Fibroblast of lung (primary cell): ENCODE results near the gene MYH10.

Experiments
- EZH2 ChIP-seq: IDR thresholded peaks from 2 replicates; pipeline ENCODE4 v1.5.1; 2012; ENCODE audit warnings: low read length, control low read depth, mild to moderate bottlenecking; ENCODE audit errors: missing control alignments
- TF ChIP-seq, protein P1 (sequence below), 2 donors: IDR thresholded peaks in 1 of 2; conservative IDR thresholded peaks in 1 of 2; 1 replicate in 1 of 2; 2 replicates in 1 of 2; pipeline ENCODE4 v1.5.1; 2011 to 2012; ENCODE audit warnings: low read length in 2 of 2, control low read depth in 1 of 2, inconsistent platforms in 1 of 2, low read depth in 1 of 2, mild to moderate bottlenecking in 1 of 2

DNA sequence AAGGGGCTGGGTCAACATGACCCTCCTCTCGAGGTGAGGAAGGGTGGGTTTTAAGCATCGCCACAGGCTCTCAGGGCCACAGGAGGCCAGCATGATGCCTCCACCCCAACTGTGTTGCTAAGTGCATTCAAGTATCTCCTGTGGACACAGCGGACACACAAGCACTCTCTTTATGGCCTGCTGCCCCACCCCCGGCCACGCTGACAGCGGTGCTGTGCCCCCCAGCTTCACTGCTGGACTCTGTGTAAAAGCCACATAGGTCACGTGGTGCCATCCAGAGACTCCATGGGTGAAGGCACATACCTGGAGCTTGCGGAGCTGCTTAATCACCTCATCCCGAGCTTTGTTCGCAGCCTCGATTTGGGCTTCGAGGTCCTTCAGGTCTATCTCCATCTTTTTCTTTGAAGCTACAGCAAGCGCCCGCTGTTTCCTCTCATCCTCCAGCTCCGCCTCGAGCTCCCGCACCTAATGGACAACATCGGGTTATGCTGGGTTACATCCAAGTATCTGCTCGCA lies 143.3 kb downstream of the MYH10 start:
- TF ChIP-seq, protein P1, sequence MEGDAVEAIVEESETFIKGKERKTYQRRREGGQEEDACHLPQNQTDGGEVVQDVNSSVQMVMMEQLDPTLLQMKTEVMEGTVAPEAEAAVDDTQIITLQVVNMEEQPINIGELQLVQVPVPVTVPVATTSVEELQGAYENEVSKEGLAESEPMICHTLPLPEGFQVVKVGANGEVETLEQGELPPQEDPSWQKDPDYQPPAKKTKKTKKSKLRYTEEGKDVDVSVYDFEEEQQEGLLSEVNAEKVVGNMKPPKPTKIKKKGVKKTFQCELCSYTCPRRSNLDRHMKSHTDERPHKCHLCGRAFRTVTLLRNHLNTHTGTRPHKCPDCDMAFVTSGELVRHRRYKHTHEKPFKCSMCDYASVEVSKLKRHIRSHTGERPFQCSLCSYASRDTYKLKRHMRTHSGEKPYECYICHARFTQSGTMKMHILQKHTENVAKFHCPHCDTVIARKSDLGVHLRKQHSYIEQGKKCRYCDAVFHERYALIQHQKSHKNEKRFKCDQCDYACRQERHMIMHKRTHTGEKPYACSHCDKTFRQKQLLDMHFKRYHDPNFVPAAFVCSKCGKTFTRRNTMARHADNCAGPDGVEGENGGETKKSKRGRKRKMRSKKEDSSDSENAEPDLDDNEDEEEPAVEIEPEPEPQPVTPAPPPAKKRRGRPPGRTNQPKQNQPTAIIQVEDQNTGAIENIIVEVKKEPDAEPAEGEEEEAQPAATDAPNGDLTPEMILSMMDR (conservative IDR thresholded peaks at IDR 0.05 in 1 of 2, IDR thresholded peaks at IDR 0.05 in 1 of 2; ENCODE audit: low read depth in 1 of 2, low read length in 2 of 2), result no peak
- TF ChIP-seq EZH2, result no peak
